Smooth muscle cell (in vitro differentiated cells): ENCODE measurements around the gene FUT3. TPM values are rescaled to one million over a fixed set of nuclear protein-coding genes. Genes with fewer than 3 reads are reported as not detected.

ENCODE experiments used
- DNase-seq: peaks from one replicate; lab custom pipeline; 2025; ENCODE audit not compliant: unreplicated experiment; lab: John Stamatoyannopoulos, UW
- H2AFZ ChIP-seq: fragments of 200-600 bp; sonication (generic); 2 replicates; pipeline ENCODE4 v1.6.0; 2016; ENCODE audit warnings: antibody characterized with exemption, low read depth, mild to moderate bottlenecking
- H3F3A ChIP-seq: fragments of 200-600 bp; sonication (generic); 2 replicates; pipeline ENCODE4 v1.6.0; 2017; ENCODE audit warnings: antibody characterized with exemption, low read depth
- H3K27ac ChIP-seq: fragments of 200-600 bp; sonication (generic); 2 replicates; pipeline ENCODE4 v1.5.1; 2016; ENCODE audit warnings: low read depth, mild to moderate bottlenecking
- H3K27me3 ChIP-seq: fragments of 200-600 bp; sonication (generic); 2 replicates; pipeline ENCODE4 v1.6.1; 2016; ENCODE audit warnings: low read depth, mild to moderate bottlenecking
- H3K36me3 ChIP-seq: fragments of 200-600 bp; sonication (generic); 2 replicates; pipeline ENCODE4 v1.5.1; 2016; ENCODE audit warnings: low read depth
- H3K4me1 ChIP-seq: fragments of 200-600 bp; sonication (generic); 2 replicates; pipeline ENCODE4 v1.5.1; 2016; ENCODE audit warnings: low read depth
- H3K4me2 ChIP-seq: fragments of 200-600 bp; sonication (generic); 2 replicates; pipeline ENCODE4 v1.6.0; 2016; ENCODE audit warnings: mild to moderate bottlenecking
- H3K4me3 ChIP-seq: fragments of 200-600 bp; sonication (generic); 2 replicates; pipeline ENCODE4 v1.5.1; 2016; ENCODE audit warnings: mild to moderate bottlenecking
- H3K79me2 ChIP-seq: fragments of 200-600 bp; sonication (generic); 2 replicates; pipeline ENCODE4 v1.6.0; 2016; ENCODE audit warnings: low read depth, mild to moderate bottlenecking
- H3K9ac ChIP-seq: fragments of 200-600 bp; sonication (generic); 2 replicates; pipeline ENCODE4 v1.6.0; 2016; ENCODE audit warnings: low read depth
- H3K9me3 ChIP-seq: fragments of 200-600 bp; sonication (generic); replicated peaks from 2 replicates; pipeline ENCODE4 v1.5.1; 2016; ENCODE audit warnings: low read depth
- H4K20me1 ChIP-seq: fragments of 200-600 bp; sonication (generic); 2 replicates; pipeline ENCODE4 v1.6.0; 2016; ENCODE audit warnings: low read depth
- CTCF ChIP-seq: fragments of 200-600 bp; sonication (generic); IDR thresholded peaks from 2 replicates; pipeline ENCODE4 v1.5.1; 2017; ENCODE audit warnings: borderline replicate concordance, mild to moderate bottlenecking, antibody characterized with exemption; ENCODE audit not compliant: insufficient read depth, poor library complexity, severe bottlenecking
- WGBS: methylation state at CpG from one replicate; pipeline ENCODE4 v1.1.7; 2016; ENCODE audit warnings: low lambda C conversion rate; 5-methylcytosine and 5-hydroxymethylcytosine counted together
- polyA plus RNA-seq: library from polyadenylated mRNA; unstranded; fragments of >200 nt; fragmentation: Nextera tagmentation; extraction: Ambion mirVana; gene quantifications from 2 replicates; pipeline ENCODE4 v1.2.1, GENCODE V29; 2016
- total RNA-seq: library from RNA; depleted of rRNA; stranded (reverse); fragments of >200 nt; gene quantifications from 2 replicates; pipeline ENCODE4 v1.2.3, GENCODE V29; 2014

Gene FUT3
- total and polyA plus RNA-seq, 2 experiments from 2014 or later = 0.24 to 0.58 TPM

- 95% methylated on average over 8 of the region's 8 CpGs for WGBS
- peaks cover under 1% of the 10 kb centered on the region for H3F3A ChIP-seq
- H3K9ac ChIP-seq = no peak overlapping the region
- H3K4me2 ChIP-seq = no peak overlapping the region
- no peaks in the 10 kb centered on the region for H3K36me3 ChIP-seq
- no peak overlapping the region for H3K4me3 ChIP-seq
- H3K79me2 ChIP-seq = no peaks in the 10 kb centered on the region
- no peak for DNase-seq
- H4K20me1 ChIP-seq = no peaks in the 10 kb centered on the region
- H3K9me3 ChIP-seq = no peaks in the 10 kb centered on the region
- no peak overlapping the region for H3K27ac ChIP-seq
- no peaks in the 10 kb centered on the region for H3K4me1 ChIP-seq
- TF ChIP-seq CTCF = no peak
- no peaks in the 10 kb centered on the region for H3K27me3 ChIP-seq
- H2AFZ ChIP-seq = no peak overlapping the region
These were observed 53.0 kb downstream of the FUT3 start for GRCh38 chr19:5798244-5798643.

GRCh38 chr19:5795382-5795919, 55.8 kb downstream of the FUT3 start:
- 87% methylated on average over 7 of the region's 7 CpGs for WGBS
- TF ChIP-seq CTCF = no peak
- Histone ChIP-seq H3K36me3 (no peaks in the 10 kb centered on the region), H3K9ac (no peak overlapping the region), H3K4me3 (no peak overlapping the region), H3K27me3 (no peaks in the 10 kb centered on the region), H3K9me3 (no peaks in the 10 kb centered on the region), H3F3A (no peaks in the 10 kb centered on the region), H3K4me1 (no peaks in the 10 kb centered on the region), H3K27ac (no peak overlapping the region), H3K4me2 (no peak overlapping the region), H3K79me2 (no peaks in the 10 kb centered on the region), H4K20me1 (no peaks in the 10 kb centered on the region), H2AFZ (no peak overlapping the region)
- no peak for DNase-seq

GRCh38 chr19:5793188-5793587, 58.1 kb downstream of the FUT3 start:
- no peaks in the 10 kb centered on the region for H3K9me3 ChIP-seq
- peaks cover 5% of the 10 kb centered on the region for H4K20me1 ChIP-seq
- 94% methylated on average over 3 of the region's 3 CpGs for WGBS
- H3K4me3 ChIP-seq = no peak overlapping the region
- no peak overlapping the region for H3K9ac ChIP-seq
- H3K4me1 ChIP-seq = no peaks in the 10 kb centered on the region
- no peak overlapping the region for H3K27ac ChIP-seq
- no peaks in the 10 kb centered on the region for H3K36me3 ChIP-seq
- no peaks in the 10 kb centered on the region for H3F3A ChIP-seq
- H3K27me3 ChIP-seq = no peaks in the 10 kb centered on the region
- no peak for DNase-seq
- H3K4me2 ChIP-seq = no peak overlapping the region
- peaks cover 8% of the 10 kb centered on the region for H3K79me2 ChIP-seq
- TF ChIP-seq CTCF = no peak
- H2AFZ ChIP-seq = no peak overlapping the region

Other genes with a start within 250 kb of the FUT3 start
- 10.9 and 44.9 TPM in 2 replicates for gene SAFB2, start 228.7 kb downstream of the FUT3 start, total RNA-seq
- gene SAFB2, start 228.7 kb downstream of the FUT3 start, polyA plus RNA-seq = 28.9 and 40.6 TPM in 2 replicates
- gene SAFB, start 228.4 kb downstream of the FUT3 start, total RNA-seq = 22.8 and 29.4 TPM in 2 replicates
- 68.3 and 74.3 TPM in 2 replicates for gene SAFB, start 228.4 kb downstream of the FUT3 start, polyA plus RNA-seq
- 29.8 and 45.2 TPM in 2 replicates for gene MICOS13, start 170.9 kb downstream of the FUT3 start, total RNA-seq
- 143 and 151 TPM in 2 replicates for gene MICOS13, start 170.9 kb downstream of the FUT3 start, polyA plus RNA-seq
- gene HSD11B1L, start 170.4 kb downstream of the FUT3 start, total RNA-seq = 10.3 and 28.0 TPM in 2 replicates
- 28.4 and 28.5 TPM in 2 replicates for gene HSD11B1L, start 170.4 kb downstream of the FUT3 start, polyA plus RNA-seq
- gene RPL36, start 161.2 kb downstream of the FUT3 start, total RNA-seq = 591 and 641 TPM in 2 replicates
- gene RPL36, start 161.2 kb downstream of the FUT3 start, polyA plus RNA-seq = 1,079 and 1,182 TPM in 2 replicates
- gene LONP1, start 131.3 kb downstream of the FUT3 start, total RNA-seq = 30.2 and 31.6 TPM in 2 replicates
- gene LONP1, start 131.3 kb downstream of the FUT3 start, polyA plus RNA-seq = 67.7 and 82.6 TPM in 2 replicates
- gene CATSPERD, start 130.8 kb downstream of the FUT3 start, total RNA-seq = not detected in 2 replicates
- not detected in 2 replicates for gene CATSPERD, start 130.8 kb downstream of the FUT3 start, polyA plus RNA-seq
- gene PRR22, start 66.7 kb downstream of the FUT3 start, total RNA-seq = 1.5 and 2.2 TPM in 2 replicates
- gene PRR22, start 66.7 kb downstream of the FUT3 start, polyA plus RNA-seq = 0.65 and 1.7 TPM in 2 replicates
- gene DUS3L, start 60.3 kb downstream of the FUT3 start, total RNA-seq = 12.8 and 19.7 TPM in 2 replicates
- gene DUS3L, start 60.3 kb downstream of the FUT3 start, polyA plus RNA-seq = 18.5 and 19.0 TPM in 2 replicates
- 2.2 TPM in 1 of 2 replicates, not detected in the other for gene NRTN, start 46.4 kb downstream of the FUT3 start, total RNA-seq
- 5.4 and 5.7 TPM in 2 replicates for gene NRTN, start 46.4 kb downstream of the FUT3 start, polyA plus RNA-seq
- gene FUT6, start 11.7 kb downstream of the FUT3 start, total RNA-seq = 0.22 TPM in 1 of 2 replicates, not detected in the other
- not detected in 2 replicates for gene FUT6, start 11.7 kb downstream of the FUT3 start, polyA plus RNA-seq
- not detected in 2 replicates for gene FUT5, start 19.1 kb upstream of the FUT3 start, total RNA-seq
- gene FUT5, start 19.1 kb upstream of the FUT3 start, polyA plus RNA-seq = 0.97 TPM in 1 of 2 replicates, not detected in the other
- gene NDUFA11, start 52.3 kb upstream of the FUT3 start, total RNA-seq = 169 and 209 TPM in 2 replicates
- 487 and 493 TPM in 2 replicates for gene NDUFA11, start 52.3 kb upstream of the FUT3 start, polyA plus RNA-seq
- 0.36 and 3.6 TPM in 2 replicates for gene VMAC, start 53.4 kb upstream of the FUT3 start, total RNA-seq
- gene VMAC, start 53.4 kb upstream of the FUT3 start, polyA plus RNA-seq = 0.95 and 2.6 TPM in 2 replicates
- gene CAPS, start 62.8 kb upstream of the FUT3 start, total RNA-seq = 4.6 and 17.3 TPM in 2 replicates
- gene CAPS, start 62.8 kb upstream of the FUT3 start, polyA plus RNA-seq = 5.1 and 13.0 TPM in 2 replicates
- gene RANBP3, start 126.7 kb upstream of the FUT3 start, total RNA-seq = 45.3 and 65.8 TPM in 2 replicates
- 11.7 and 13.4 TPM in 2 replicates for gene RANBP3, start 126.7 kb upstream of the FUT3 start, polyA plus RNA-seq